GM23338 (cell line): Measurements from ENCODE around the gene STAM. TPM values are rescaled to one million over a fixed set of nuclear protein-coding genes. Genes with fewer than 3 reads are reported as not detected.

Experiments
- ATAC-seq: fragments of 200-7000 bp; cut with Tn5 transposase; 3 replicates; pipeline ENCODE4 v1.9.1; 2020
- DNase-seq: peaks from one replicate; pipeline ENCODE4 v3.0.0-alpha.2; 2015; ENCODE audit warnings: low spot score
- H2AFZ ChIP-seq: fragments of 200-600 bp; sonication (generic); 2 replicates; pipeline ENCODE4 v1.8.0; 2016; ENCODE audit warnings: antibody characterized with exemption, mild to moderate bottlenecking, moderate library complexity
- H3F3A ChIP-seq: fragments of 200-600 bp; sonication (generic); replicated peaks from 2 replicates; pipeline ENCODE4 v1.8.0; 2017; ENCODE audit warnings: antibody characterized with exemption, mixed run types, low read depth
- H3K27ac ChIP-seq: fragments of 200-600 bp; sonication (generic); 2 replicates; pipeline ENCODE4 v1.6.1; 2016; ENCODE audit warnings: low read depth
- H3K27me3 ChIP-seq: fragments of 200-600 bp; sonication (generic); 2 replicates; pipeline ENCODE4 v1.8.0; 2016; ENCODE audit warnings: mild to moderate bottlenecking, mixed run types, moderate library complexity; ENCODE audit not compliant: insufficient read depth
- H3K36me3 ChIP-seq: fragments of 200-600 bp; sonication (generic); 2 replicates; pipeline ENCODE4 v1.8.0; 2016; ENCODE audit warnings: mild to moderate bottlenecking; ENCODE audit not compliant: insufficient read depth
- H3K4me1 ChIP-seq: fragments of 200-600 bp; sonication (generic); 2 replicates; pipeline ENCODE4 v1.8.0; 2016; ENCODE audit warnings: mild to moderate bottlenecking, moderate library complexity; ENCODE audit not compliant: insufficient read depth
- H3K4me2 ChIP-seq: fragments of 200-600 bp; sonication (generic); 2 replicates; pipeline ENCODE4 v1.7.1; 2017; ENCODE audit warnings: mixed run types
- H3K4me3 ChIP-seq: fragments of 200-600 bp; sonication (generic); 2 replicates; pipeline ENCODE4 v1.6.1; 2016; ENCODE audit warnings: mixed run types
- H3K79me2 ChIP-seq: fragments of 200-600 bp; sonication (generic); replicated peaks from 2 replicates; pipeline ENCODE4 v1.8.0; 2017; ENCODE audit warnings: mild to moderate bottlenecking; ENCODE audit not compliant: insufficient read depth
- H3K9me2 ChIP-seq: fragments of 200-600 bp; sonication (generic); 2 replicates; pipeline ENCODE4 v1.8.0; 2017; ENCODE audit not compliant: insufficient read depth
- H4K20me1 ChIP-seq: fragments of 200-600 bp; sonication (generic); replicated peaks from 2 replicates; pipeline ENCODE4 v1.8.0; 2017; ENCODE audit warnings: mild to moderate bottlenecking; ENCODE audit not compliant: insufficient read depth
- H3K27ac Mint-ChIP-seq: 2 replicates; pipeline ENCODE4 v1.8.0; 2020; ENCODE audit warnings: inconsistent platforms, mild to moderate bottlenecking, moderate library complexity, mixed read lengths
- H3K27me3 Mint-ChIP-seq: 3 replicates; pipeline ENCODE4 v1.8.0; 2022; ENCODE audit warnings: low read depth, mild to moderate bottlenecking, moderate library complexity, mixed read lengths, inconsistent platforms; ENCODE audit not compliant: insufficient read depth, poor library complexity
- H3K36me3 Mint-ChIP-seq: 3 replicates; pipeline ENCODE4 v1.8.0; 2021; ENCODE audit warnings: low read depth, mild to moderate bottlenecking, inconsistent platforms, moderate library complexity, mixed read lengths
- H3K4me1 Mint-ChIP-seq: 3 replicates; pipeline ENCODE4 v1.8.0; 2020; ENCODE audit warnings: mild to moderate bottlenecking, inconsistent platforms, mixed read lengths
- H3K4me3 Mint-ChIP-seq: 3 replicates; pipeline ENCODE4 v1.8.0; 2021; ENCODE audit warnings: moderate library complexity, mild to moderate bottlenecking, inconsistent platforms, mixed read lengths
- H3K9me3 Mint-ChIP-seq: 3 replicates; pipeline ENCODE4 v1.8.0; 2020; ENCODE audit warnings: moderate library complexity, mild to moderate bottlenecking, inconsistent platforms, mixed read lengths
- CREB1 ChIP-seq: fragments of 250-450 bp; sonication (Bioruptor Pico); IDR thresholded peaks from 2 replicates; pipeline ENCODE4 v1.5.0; 2020; ENCODE audit warnings: low read depth, mild to moderate bottlenecking, moderate library complexity
- CTCF ChIP-seq, 2 experiments: fragments of 200-600 bp in 1 of 2; sonication (generic) in 1 of 2; conservative IDR thresholded peaks; 2 replicates each; pipeline versions ENCODE4 v1.5.1 to v1.6.1; 2016 to 2017; ENCODE audit warnings: antibody characterized with exemption in 2 of 2, low read depth in 2 of 2, mild to moderate bottlenecking in 2 of 2, moderate library complexity in 1 of 2
- ETS1 ChIP-seq: IDR thresholded peaks from 2 replicates; pipeline ENCODE4 v1.6.1; 2016; ENCODE audit warnings: antibody characterized with exemption
- EZH2phosphoT487 ChIP-seq: fragments of 200-600 bp; sonication (generic); IDR thresholded peaks from one replicate; pipeline ENCODE4 v1.8.1; 2018; ENCODE audit warnings: antibody characterized with exemption; ENCODE audit not compliant: unreplicated experiment
- JUNB ChIP-seq: IDR thresholded peaks from one replicate; pipeline ENCODE4 v1.6.1; 2016; ENCODE audit warnings: antibody characterized with exemption; ENCODE audit not compliant: unreplicated experiment
- NANOG ChIP-seq: IDR thresholded peaks from 2 replicates; pipeline ENCODE4 v1.6.1; 2016; ENCODE audit warnings: antibody characterized with exemption, borderline replicate concordance
- STAT1 ChIP-seq: IDR thresholded peaks from one replicate; pipeline ENCODE4 v1.6.1; 2016; ENCODE audit warnings: antibody characterized with exemption; ENCODE audit not compliant: unreplicated experiment
- ZNF114 ChIP-seq: fragments of 250-450 bp; sonication (Bioruptor Pico); IDR thresholded peaks from 2 replicates; pipeline ENCODE4 v1.5.0; 2020; ENCODE audit warnings: mild to moderate bottlenecking, moderate library complexity
- ZNF331 ChIP-seq: fragments of 250-450 bp; sonication (Bioruptor Pico); IDR thresholded peaks from 2 replicates; pipeline ENCODE4 v1.5.0; 2020; ENCODE audit warnings: low read depth, mild to moderate bottlenecking, moderate library complexity
- ZNF462 ChIP-seq: fragments of 250-450 bp; sonication (Bioruptor Pico); IDR thresholded peaks from 2 replicates; pipeline ENCODE4 v1.5.0; 2020; ENCODE audit warnings: mild to moderate bottlenecking, moderate library complexity
- polyA plus RNA-seq: library from polyadenylated mRNA; unstranded; fragments of >200 nt; fragmentation: Nextera tagmentation; extraction: Ambion mirVana; gene quantifications from 2 replicates; pipeline ENCODE4 v1.2.1, GENCODE V29; 2016
- total RNA-seq: library from RNA; depleted of rRNA; stranded (reverse); fragments of >200 nt; shearing (Covaris generic); gene quantifications from 2 replicates; pipeline ENCODE4 v1.2.3, GENCODE V29; 2014

The STAM gene
- total and polyA plus RNA-seq, 2 experiments from 2014 or later: 28.8 to 40.5 TPM

GRCh38 chr10:17747883-17748550 lies 104.1 kb downstream of the STAM start:
- no peaks in the 10 kb centered on the region for H4K20me1 ChIP-seq
- ATAC-seq: no peak
- no peak for DNase-seq
- no peaks in the 10 kb centered on the region for H3K9me2 ChIP-seq
- H3K4me2 ChIP-seq: no peak overlapping the region
- no peaks in the 10 kb centered on the region for H3K79me2 ChIP-seq
- no peak for TF ChIP-seq EZH2phosphoT487
- TF ChIP-seq NANOG: no peak
- TF ChIP-seq ZNF114 (CRISPR knock-in tag): no peak
- TF ChIP-seq CTCF (conservative IDR thresholded peaks at IDR 0.05; ENCODE audit: low read depth in 2 of 2): no peak
- no peak for TF ChIP-seq ZNF331 (CRISPR knock-in tag)
- TF ChIP-seq STAT1: no peak
- no peaks in the 10 kb centered on the region for H3K9me3 Mint-ChIP-seq
- H3K27me3 Mint-ChIP-seq: no peaks in the 10 kb centered on the region
- no peak overlapping the region for H3K4me3 Mint-ChIP-seq
- H3K27me3 ChIP-seq: no peaks in the 10 kb centered on the region
- no peak overlapping the region for H3K4me3 ChIP-seq
- 0 out of 3 replicates have a peak, but pooled peaks cover 2% of the 10 kb centered on the region for H3K4me1 Mint-ChIP-seq
- no peaks in the 10 kb centered on the region for H3K4me1 ChIP-seq
- no peak overlapping the region for H2AFZ ChIP-seq
- no peaks in the 10 kb centered on the region for H3K36me3 ChIP-seq
- H3K36me3 Mint-ChIP-seq: no peaks in the 10 kb centered on the region
- no peak overlapping the region for H3K27ac Mint-ChIP-seq
- H3F3A ChIP-seq: no peaks in the 10 kb centered on the region
- H3K27ac ChIP-seq: no peak overlapping the region

- Mint-ChIP-seq H3K9me3 (no peaks in the 10 kb centered on the region), H3K4me3 (no peak overlapping the region), H3K27ac (no peak overlapping the region)
- TF ChIP-seq ZNF331 (CRISPR knock-in tag) (no peak), NANOG (no peak), ZNF462 (CRISPR knock-in tag) (no peak), CTCF (conservative IDR thresholded peaks at IDR 0.05; ENCODE audit: low read depth in 2 of 2) (no peak), ETS1 (no peak), JUNB (no peak), CREB1 (CRISPR knock-in tag) (no peak), EZH2phosphoT487 (no peak)
These were observed 105.9 kb downstream of the STAM start for GRCh38 chr10:17749890-17750289.

More at GRCh38 chr10:17749890-17750289, 105.9 kb downstream of the STAM start:
- Histone ChIP-seq H3K27me3 (no peaks in the 10 kb centered on the region), H3K4me3 (no peak overlapping the region), H3F3A (no peaks in the 10 kb centered on the region), H3K36me3 (no peaks in the 10 kb centered on the region), H3K27ac (no peak overlapping the region), H3K79me2 (no peaks in the 10 kb centered on the region), H3K9me2 (no peaks in the 10 kb centered on the region), H3K4me1 (no peaks in the 10 kb centered on the region), H3K4me2 (no peak overlapping the region), H4K20me1 (no peaks in the 10 kb centered on the region), H2AFZ (no peak overlapping the region)
- ATAC-seq (no peak), DNase-seq (no peak)
- Mint-ChIP-seq H3K36me3 (no peaks in the 10 kb centered on the region), H3K27me3 (no peaks in the 10 kb centered on the region), H3K4me1 (no peaks in the 10 kb centered on the region)
